C1 segment of cervical spinal cord (tissue), 14 donors: ENCODE data around the gene DDX47.
"Not testable (repeated sequence)": the region's sequence is repeated elsewhere in the genome, so short reads cannot be mapped to it uniquely, and the experiment has no call there.

Source experiments
- DNase-seq, 14 donors: peaks; one replicate each; lab custom pipeline; 2025; lab: John Stamatoyannopoulos, UW

DDX47 gene

GRCh38 chr12:12871587-12872138, 58.5 kb downstream of the DDX47 start:
- no peak for DNase-seq

GRCh38 chr12:12872139-12872933, 59.2 kb downstream of the DDX47 start:
- no peak for DNase-seq

- DNase-seq, result no peak
Observed at GRCh38 chr12:12872934-12873275, 59.8 kb downstream of the DDX47 start.

- no peak for DNase-seq
Observed at GRCh38 chr12:12874029-12874428, 60.9 kb downstream of the DDX47 start.

GRCh38 chr12:12875301-12875700, 62.2 kb downstream of the DDX47 start:
- DNase-seq, result not testable (repeated sequence)

- DNase-seq, result no peak
Observed at GRCh38 chr12:12877153-12877768, 64.1 kb downstream of the DDX47 start.

GRCh38 chr12:12877781-12878455, 64.8 kb downstream of the DDX47 start:
- DNase-seq, result no peak
